Panc1 (cell line): ENCODE measurements around the gene BUD31. TPM values are rescaled to one million over a fixed set of nuclear protein-coding genes. Genes with fewer than 3 reads are reported as not detected.

ENCODE experiments used
- ATAC-seq: fragments of 200-7000 bp; cut with Tn5 transposase; 2 replicates; pipeline ENCODE4 v1.9.1; 2020; ENCODE audit warnings: mild to moderate bottlenecking, moderate library complexity
- BruUV-seq: library from RNA; stranded (reverse); fragments of 400-500 nt; replicated peaks from 2 replicates; lab custom pipeline; 2021; lab: Mats Ljungman, UMichigan
- CTCF ChIA-PET: fragments of 300-600 bp; sonication (Branson Sonifier 250); formaldehyde crosslinking; loops from one replicate; lab custom pipeline; 2022; ENCODE audit warnings: antibody characterized with exemption; lab: Charles Lee
- POLR2A ChIA-PET: fragments of 300-600 bp; sonication (Branson Sonifier 250); formaldehyde crosslinking; loops from one replicate; lab custom pipeline; 2022; ENCODE audit warnings: antibody characterized with exemption; lab: Charles Lee
- DNase-seq: peaks from one replicate; pipeline ENCODE4 v3.0.0-alpha.2; 2010; ENCODE audit warnings: low read depth, low spot score
- H3K27ac ChIP-seq: 2 replicates; pipeline ENCODE4 v1.5.1; 2011; ENCODE audit warnings: mild to moderate bottlenecking, low read length, inconsistent platforms
- H3K27me3 ChIP-seq: fragments of 200-500 bp; sonication (Bioruptor generic); 2 replicates; pipeline ENCODE4 v1.6.0; 2014; ENCODE audit warnings: low read length, inconsistent platforms; ENCODE audit not compliant: control insufficient read depth, insufficient read depth
- H3K36me3 ChIP-seq: fragments of 200-500 bp; sonication (Bioruptor generic); 2 replicates; pipeline ENCODE4 v1.5.1; 2014; ENCODE audit warnings: inconsistent platforms, mild to moderate bottlenecking, low read length, moderate library complexity; ENCODE audit not compliant: control insufficient read depth, insufficient read depth
- H3K4me1 ChIP-seq: 2 replicates; pipeline ENCODE4 v1.5.1; 2011; ENCODE audit warnings: inconsistent platforms, mild to moderate bottlenecking, low read length, moderate library complexity; ENCODE audit not compliant: control insufficient read depth, insufficient read depth
- H3K4me3 ChIP-seq, 2 experiments: 2 replicates each; pipeline ENCODE4 v1.5.1; 2011 to 2012; ENCODE audit warnings: low read depth in 2 of 2, low read length in 2 of 2, mild to moderate bottlenecking in 2 of 2, inconsistent platforms in 1 of 2, moderate library complexity in 1 of 2
- H3K9me3 ChIP-seq: fragments of 200-500 bp; sonication (Bioruptor generic); 2 replicates; pipeline ENCODE4 v1.5.1; 2014; ENCODE audit warnings: low read depth, mild to moderate bottlenecking, inconsistent platforms, low read length, moderate library complexity; ENCODE audit not compliant: control insufficient read depth, insufficient read depth
- POLR2AphosphoS5 ChIP-seq: IDR thresholded peaks from 2 replicates; pipeline ENCODE4 v1.6.1; 2012; ENCODE audit warnings: mild to moderate bottlenecking, low read depth, low read length, moderate library complexity
- SIN3A ChIP-seq: IDR thresholded peaks from 2 replicates; pipeline ENCODE4 v1.6.1; 2012; ENCODE audit warnings: low read depth, mild to moderate bottlenecking, low read length, moderate library complexity, borderline replicate concordance; ENCODE audit not compliant: insufficient read depth
- TCF7L2 ChIP-seq: IDR thresholded peaks from 2 replicates; pipeline ENCODE4 v1.6.1; 2011; ENCODE audit warnings: mild to moderate bottlenecking, low read depth, low read length, inconsistent platforms
- in situ Hi-C: cut with HindIII; loops from 2 replicates; pipeline ENCODE4 v1.10.0; 2016; ENCODE audit warnings: low sequenced_read_pairs, low pct_unique_long_range_greater_than_20kb
- intact Hi-C: fragments of 100-400 bp; cut with micrococcal nuclease; formaldehyde crosslinking; loops from one replicate; pipeline ENCODE4 v1.10.0; 2022; ENCODE audit not compliant: unreplicated experiment
- total RNA-seq: library from RNA; stranded (reverse); gene quantifications from one replicate; pipeline ENCODE4 v1.2.1, GENCODE V29; 2021; ENCODE audit not compliant: unreplicated experiment
- TF ChIP-seq, protein P1 (sequence below): fragments of 450-650 bp; IDR thresholded peaks from 2 replicates; pipeline ENCODE4 v1.5.1; 2017; ENCODE audit warnings: mild to moderate bottlenecking
- TF ChIP-seq, protein P2 (sequence below), 2 experiments: IDR thresholded peaks; 2 replicates each; pipeline ENCODE4 v1.6.1; 2011 to 2012; ENCODE audit warnings: low read depth in 2 of 2, control low read depth in 1 of 2, low read length in 1 of 2, mild to moderate bottlenecking in 1 of 2, moderate library complexity in 1 of 2; ENCODE audit not compliant: insufficient read depth in 1 of 2

Gene BUD31
- total RNA-seq, 1 experiment from 2014 or later = 179 TPM

DNA sequence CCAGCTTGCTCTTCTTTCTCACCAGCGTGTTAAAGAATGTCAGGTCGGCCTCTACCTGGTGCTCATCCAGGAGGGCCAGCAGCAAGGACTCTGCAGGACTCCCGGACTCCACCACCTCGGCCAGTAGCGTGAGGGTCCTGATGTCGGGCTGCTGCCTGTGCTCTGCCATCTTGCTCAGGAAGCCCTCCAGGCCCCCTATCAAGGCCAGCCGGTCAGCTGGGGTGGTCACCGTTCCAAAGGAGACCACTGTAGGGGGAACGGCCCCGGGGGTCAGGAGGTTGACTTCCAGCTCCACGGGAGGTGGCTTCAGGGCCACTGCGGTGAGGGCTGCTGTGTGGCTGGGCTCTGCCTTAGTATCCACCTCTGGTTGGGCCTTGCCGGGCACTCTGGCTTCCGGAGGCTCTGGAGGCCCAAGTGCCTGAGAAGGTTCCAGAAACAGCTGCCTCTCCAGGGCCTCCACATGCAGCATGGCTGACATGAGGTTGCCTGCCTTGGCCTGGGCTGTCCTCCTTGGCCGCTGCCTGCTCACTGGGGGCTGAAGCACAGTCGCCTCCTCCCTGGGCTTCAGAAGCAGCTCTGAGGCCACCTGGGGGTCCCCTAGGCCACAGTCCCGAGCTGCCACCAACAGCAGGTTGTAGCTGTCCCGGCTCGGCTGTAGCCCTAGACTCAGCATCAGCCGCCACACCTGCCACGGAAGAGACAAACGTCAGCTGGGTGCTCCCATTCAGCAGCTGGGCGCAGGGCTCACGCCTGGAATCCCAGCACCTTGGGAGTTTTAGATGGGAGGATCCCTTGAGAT is 16.4 kb downstream of the BUD31 start:
- no TSS peak for BruUV-seq
- H3K36me3 ChIP-seq = peaks cover 10% of the 10 kb centered on the region
- no peak for TF ChIP-seq POLR2AphosphoS5
- TF ChIP-seq, protein P1, sequence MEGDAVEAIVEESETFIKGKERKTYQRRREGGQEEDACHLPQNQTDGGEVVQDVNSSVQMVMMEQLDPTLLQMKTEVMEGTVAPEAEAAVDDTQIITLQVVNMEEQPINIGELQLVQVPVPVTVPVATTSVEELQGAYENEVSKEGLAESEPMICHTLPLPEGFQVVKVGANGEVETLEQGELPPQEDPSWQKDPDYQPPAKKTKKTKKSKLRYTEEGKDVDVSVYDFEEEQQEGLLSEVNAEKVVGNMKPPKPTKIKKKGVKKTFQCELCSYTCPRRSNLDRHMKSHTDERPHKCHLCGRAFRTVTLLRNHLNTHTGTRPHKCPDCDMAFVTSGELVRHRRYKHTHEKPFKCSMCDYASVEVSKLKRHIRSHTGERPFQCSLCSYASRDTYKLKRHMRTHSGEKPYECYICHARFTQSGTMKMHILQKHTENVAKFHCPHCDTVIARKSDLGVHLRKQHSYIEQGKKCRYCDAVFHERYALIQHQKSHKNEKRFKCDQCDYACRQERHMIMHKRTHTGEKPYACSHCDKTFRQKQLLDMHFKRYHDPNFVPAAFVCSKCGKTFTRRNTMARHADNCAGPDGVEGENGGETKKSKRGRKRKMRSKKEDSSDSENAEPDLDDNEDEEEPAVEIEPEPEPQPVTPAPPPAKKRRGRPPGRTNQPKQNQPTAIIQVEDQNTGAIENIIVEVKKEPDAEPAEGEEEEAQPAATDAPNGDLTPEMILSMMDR = no peak
- TF ChIP-seq, protein P2, sequence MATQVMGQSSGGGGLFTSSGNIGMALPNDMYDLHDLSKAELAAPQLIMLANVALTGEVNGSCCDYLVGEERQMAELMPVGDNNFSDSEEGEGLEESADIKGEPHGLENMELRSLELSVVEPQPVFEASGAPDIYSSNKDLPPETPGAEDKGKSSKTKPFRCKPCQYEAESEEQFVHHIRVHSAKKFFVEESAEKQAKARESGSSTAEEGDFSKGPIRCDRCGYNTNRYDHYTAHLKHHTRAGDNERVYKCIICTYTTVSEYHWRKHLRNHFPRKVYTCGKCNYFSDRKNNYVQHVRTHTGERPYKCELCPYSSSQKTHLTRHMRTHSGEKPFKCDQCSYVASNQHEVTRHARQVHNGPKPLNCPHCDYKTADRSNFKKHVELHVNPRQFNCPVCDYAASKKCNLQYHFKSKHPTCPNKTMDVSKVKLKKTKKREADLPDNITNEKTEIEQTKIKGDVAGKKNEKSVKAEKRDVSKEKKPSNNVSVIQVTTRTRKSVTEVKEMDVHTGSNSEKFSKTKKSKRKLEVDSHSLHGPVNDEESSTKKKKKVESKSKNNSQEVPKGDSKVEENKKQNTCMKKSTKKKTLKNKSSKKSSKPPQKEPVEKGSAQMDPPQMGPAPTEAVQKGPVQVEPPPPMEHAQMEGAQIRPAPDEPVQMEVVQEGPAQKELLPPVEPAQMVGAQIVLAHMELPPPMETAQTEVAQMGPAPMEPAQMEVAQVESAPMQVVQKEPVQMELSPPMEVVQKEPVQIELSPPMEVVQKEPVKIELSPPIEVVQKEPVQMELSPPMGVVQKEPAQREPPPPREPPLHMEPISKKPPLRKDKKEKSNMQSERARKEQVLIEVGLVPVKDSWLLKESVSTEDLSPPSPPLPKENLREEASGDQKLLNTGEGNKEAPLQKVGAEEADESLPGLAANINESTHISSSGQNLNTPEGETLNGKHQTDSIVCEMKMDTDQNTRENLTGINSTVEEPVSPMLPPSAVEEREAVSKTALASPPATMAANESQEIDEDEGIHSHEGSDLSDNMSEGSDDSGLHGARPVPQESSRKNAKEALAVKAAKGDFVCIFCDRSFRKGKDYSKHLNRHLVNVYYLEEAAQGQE (IDR thresholded peaks at IDR 0.05; ENCODE audit: insufficient read depth in 1 of 2, low read depth in 2 of 2, low read length in 1 of 2) = no peak
- no peak for TF ChIP-seq SIN3A
- no peak for TF ChIP-seq TCF7L2
- in situ Hi-C loops = no loop called here
- intact Hi-C loops = no loop called here
- POLR2A ChIA-PET = interaction anchor here (0.5 kb wide), 1 partner anchor 50 kb away, joined by 4 read pairs; no protein-coding TSS in a partner anchor
- DNase-seq (no peak), ATAC-seq (no peak)
- H3K4me1 ChIP-seq = no peaks in the 10 kb centered on the region
- no peaks in the 10 kb centered on the region for H3K27me3 ChIP-seq
- CTCF ChIA-PET = no interaction called here
- H3K4me3 ChIP-seq = no peak overlapping the region
- H3K9me3 ChIP-seq = no peaks in the 10 kb centered on the region
- H3K27ac ChIP-seq = no peak overlapping the region

DNA sequence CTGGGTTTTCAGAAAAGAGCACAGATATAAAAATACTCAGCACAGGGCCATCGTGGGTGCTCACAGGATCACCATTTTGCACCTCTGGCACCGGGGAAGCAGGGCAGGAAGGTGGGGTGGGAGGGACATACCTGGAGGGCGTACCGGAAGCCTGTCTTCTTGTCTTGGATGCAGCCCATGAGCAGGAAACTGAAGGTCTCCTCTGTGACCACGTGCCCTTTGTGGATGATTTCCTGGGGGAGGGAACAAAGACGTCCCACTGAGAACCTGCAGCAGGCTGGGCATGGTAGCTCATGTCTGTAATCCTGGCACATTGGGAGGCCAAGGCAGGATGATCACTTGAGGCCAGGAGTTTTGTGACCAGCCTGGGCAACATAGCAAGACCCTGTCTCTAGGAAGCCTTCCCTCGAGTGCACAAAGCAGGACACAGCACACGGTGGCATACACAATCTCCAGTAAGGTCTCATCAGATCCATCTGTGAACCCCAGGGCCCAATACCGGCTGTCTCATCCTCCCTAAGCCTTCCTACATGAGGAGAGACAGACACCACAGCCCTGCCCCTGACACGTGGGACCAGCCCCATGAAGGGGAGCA is 20.3 kb downstream of the BUD31 start:
- no peak overlapping the region for H3K27ac ChIP-seq
- DNase-seq (no peak), ATAC-seq (peak; percentile 21)
- in situ Hi-C loops = no loop called here
- no peaks in the 10 kb centered on the region for H3K9me3 ChIP-seq
- ChIA-PET POLR2A (interaction anchor here (0.5 kb wide), 1 partner anchor 17 kb away, joined by 3 read pairs; no protein-coding TSS in a partner anchor), CTCF (no interaction called here)
- no peaks in the 10 kb centered on the region for H3K27me3 ChIP-seq
- peaks cover 14% of the 10 kb centered on the region; the same call in 1 of the 2 replicates for H3K36me3 ChIP-seq
- no peak for TF ChIP-seq SIN3A
- TF ChIP-seq, protein P1 = no peak
- TF ChIP-seq, protein P2 (IDR thresholded peaks at IDR 0.05; ENCODE audit: insufficient read depth in 1 of 2, low read depth in 2 of 2, low read length in 1 of 2) = no peak
- H3K4me3 ChIP-seq = no peak overlapping the region
- intact Hi-C loops = no loop called here
- no TSS peak for BruUV-seq
- H3K4me1 ChIP-seq = no peaks in the 10 kb centered on the region
